SH-SY5Y (cell line): ENCODE measurements around the gene IL13.

Experiments
- GATA2 ChIP-seq: IDR thresholded peaks from 2 replicates; pipeline ENCODE4 v1.6.1; 2011; ENCODE audit warnings: mild to moderate bottlenecking, low read depth, low read length
- GATA3 ChIP-seq: IDR thresholded peaks from 2 replicates; pipeline ENCODE4 v1.6.1; 2011; ENCODE audit warnings: low read depth, mild to moderate bottlenecking, low read length, moderate library complexity

GRCh38 chr5:132684491-132684890 is 26.5 kb downstream of the IL13 start:
- TF ChIP-seq GATA2 (no peak), GATA3 (no peak)
